CD14-positive monocyte (primary cell): ENCODE results near the gene ALOX5. TPM values are rescaled to one million over a fixed set of nuclear protein-coding genes. Genes with fewer than 3 reads are reported as not detected.

Source experiments
- DNase-seq, 3 donors: peaks; one replicate each; pipeline ENCODE4 v3.0.0-alpha.2; 2011 to 2022
- H2AFZ ChIP-seq: 2 replicates; pipeline ENCODE4 v1.6.0; 2012; ENCODE audit warnings: mild to moderate bottlenecking, low read depth, low read length, inconsistent platforms; ENCODE audit not compliant: insufficient read depth, poor library complexity, severe bottlenecking
- H3K27ac ChIP-seq, 2 donors: 1 replicate in 1 of 2; 2 replicates in 1 of 2; pipeline ENCODE4 v1.5.1; 2012 to 2013; ENCODE audit warnings: low read length in 2 of 2, control low read depth in 1 of 2, inconsistent platforms in 1 of 2, low read depth in 1 of 2, mild to moderate bottlenecking in 1 of 2
- H3K27me3 ChIP-seq, 2 donors: one replicate each; pipeline versions ENCODE4 v1.6.0 to v1.6.1; 2011 to 2013; ENCODE audit warnings: low read length in 2 of 2; ENCODE audit not compliant: control insufficient read depth in 2 of 2, insufficient read depth in 2 of 2
- H3K36me3 ChIP-seq, 2 donors: replicated peaks in 1 of 2; 1 replicate in 1 of 2; 2 replicates in 1 of 2; pipeline versions ENCODE4 v1.5.1 to v1.6.1; 2012 to 2013; ENCODE audit warnings: low read length in 2 of 2, control low read depth in 1 of 2, inconsistent platforms in 1 of 2, mild to moderate bottlenecking in 1 of 2; ENCODE audit not compliant: insufficient read depth in 2 of 2, control insufficient read depth in 1 of 2
- H3K4me1 ChIP-seq, 2 donors: 1 replicate in 1 of 2; 2 replicates in 1 of 2; pipeline versions ENCODE4 v1.5.1 to v1.6.1; 2012 to 2013; ENCODE audit warnings: low read length in 2 of 2, control low read depth in 1 of 2, inconsistent platforms in 1 of 2, mild to moderate bottlenecking in 1 of 2, moderate library complexity in 1 of 2; ENCODE audit not compliant: insufficient read depth in 2 of 2, control insufficient read depth in 1 of 2
- H3K4me2 ChIP-seq: replicated peaks from 2 replicates; pipeline ENCODE3; 2012; ENCODE audit warnings: low read length, moderate library complexity, mild to moderate bottlenecking; ENCODE audit not compliant: poor library complexity, severe bottlenecking; ENCODE audit errors: extremely low read depth
- H3K4me3 ChIP-seq, 3 experiments: fragments of 200-600 bp in 1 of 3; sonication (generic) in 1 of 3; replicated peaks in 1 of 3; 1 replicate in 2 of 3; 2 replicates in 1 of 3; pipeline ENCODE4 v1.5.1; 2011 to 2013; ENCODE audit warnings: low read length in 3 of 3, mild to moderate bottlenecking in 3 of 3, control low read depth in 2 of 3, low read depth in 2 of 3, inconsistent platforms in 1 of 3, moderate library complexity in 1 of 3
- H3K79me2 ChIP-seq: 2 replicates; pipeline ENCODE4 v1.6.0; 2012; ENCODE audit warnings: mild to moderate bottlenecking, control low read depth, inconsistent platforms, low read length, moderate library complexity; ENCODE audit not compliant: insufficient read depth
- H3K9ac ChIP-seq: 2 replicates; pipeline ENCODE4 v1.6.0; 2017; ENCODE audit warnings: low read length, mild to moderate bottlenecking; ENCODE audit not compliant: insufficient read depth, poor library complexity, severe bottlenecking
- H3K9me3 ChIP-seq, 2 donors: replicated peaks in 1 of 2; 1 replicate in 1 of 2; 2 replicates in 1 of 2; pipeline versions ENCODE4 v1.5.1 to v1.6.1; 2012 to 2013; ENCODE audit warnings: low read length in 2 of 2, control low read depth in 1 of 2; ENCODE audit not compliant: control insufficient read depth in 1 of 2, insufficient read depth in 1 of 2
- H4K20me1 ChIP-seq: 2 replicates; pipeline ENCODE4 v1.6.0; 2012; ENCODE audit warnings: mild to moderate bottlenecking, low read length, control low read depth, moderate library complexity; ENCODE audit not compliant: insufficient read depth
- H3K27ac Mint-ChIP-seq, 7 donors: one replicate each; pipeline ENCODE4 v1.8.0; 2020; ENCODE audit warnings: mild to moderate bottlenecking in 7 of 7, mixed read lengths in 7 of 7, moderate library complexity in 6 of 7, inconsistent platforms in 2 of 7
- H3K27me3 Mint-ChIP-seq, 3 donors: one replicate each; pipeline ENCODE4 v1.8.0; 2021 to 2022; ENCODE audit warnings: low read depth in 3 of 3, mild to moderate bottlenecking in 3 of 3, mixed read lengths in 3 of 3, moderate library complexity in 3 of 3, inconsistent platforms in 1 of 3
- H3K36me3 Mint-ChIP-seq, 2 donors: one replicate each; pipeline ENCODE4 v1.8.0; 2020; ENCODE audit warnings: mixed read lengths in 2 of 2, inconsistent platforms in 1 of 2, mild to moderate bottlenecking in 1 of 2
- H3K4me1 Mint-ChIP-seq: one replicate; pipeline ENCODE4 v1.8.0; 2020; ENCODE audit warnings: mild to moderate bottlenecking, mixed read lengths
- H3K4me3 Mint-ChIP-seq, 2 donors: one replicate each; pipeline ENCODE4 v1.8.0; 2020; ENCODE audit warnings: mild to moderate bottlenecking in 2 of 2, mixed read lengths in 2 of 2, moderate library complexity in 1 of 2
- H3K9me3 Mint-ChIP-seq, 7 donors: one replicate each; pipeline ENCODE4 v1.8.0; 2020 to 2022; ENCODE audit warnings: mixed read lengths in 7 of 7, mild to moderate bottlenecking in 6 of 7, moderate library complexity in 6 of 7, inconsistent platforms in 2 of 7
- WGBS: methylation state at CpG from one replicate; pipeline ENCODE4 v1.1.5; 2013; ENCODE audit warnings: missing lambda C conversion rate; ENCODE audit not compliant: insufficient coverage; 5-methylcytosine and 5-hydroxymethylcytosine counted together
- intact Hi-C, 2 donors: fragments of 100-400 bp; cut with micrococcal nuclease; formaldehyde crosslinking; loops; one replicate each; pipeline versions ENCODE4 v1.15.0 to v1.15.1; 2023
- polyA plus RNA-seq, 3 donors: library from polyadenylated mRNA; depleted of rRNA in 1 of 3; unstranded in 2 of 3; stranded (reverse) in 1 of 3; fragments of 300-500 nt in 2 of 3; fragments of >200 nt in 1 of 3; fragmentation: Illumina TruSeq in 2 of 3; gene quantifications; 1 replicate in 2 of 3; 2 replicates in 1 of 3; pipeline ENCODE4 v1.2.3, GENCODE V29; 2012 to 2021
- TF ChIP-seq, protein P1 (sequence below): fragments of 200-600 bp; IDR thresholded peaks from one replicate; pipeline ENCODE4 v1.8.0; 2022; ENCODE audit warnings: antibody characterized with exemption, mild to moderate bottlenecking

The ALOX5 gene
- polyA plus RNA-seq, 3 donors, result 223 to 918 (median 272) TPM

DNA sequence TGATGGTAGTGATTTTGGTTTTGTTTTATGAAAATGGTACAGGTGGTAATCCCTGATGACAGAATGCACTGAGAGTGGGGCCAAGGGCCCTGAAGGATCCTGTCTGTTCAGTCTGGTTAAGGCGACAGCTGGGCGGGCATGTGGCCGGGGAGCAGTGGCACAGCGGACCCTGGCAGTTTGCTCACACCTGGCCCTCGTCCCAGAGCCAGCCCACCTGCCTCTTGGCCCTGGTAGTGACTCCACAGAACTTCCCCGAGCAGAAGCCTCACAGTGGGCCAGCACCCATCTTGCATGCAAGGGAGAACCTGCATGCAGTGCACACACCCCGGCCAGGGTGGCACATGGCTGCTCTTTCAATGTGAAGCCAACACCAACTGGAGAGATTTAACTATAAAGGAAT is 82.8 kb downstream of the ALOX5 start:
- intact Hi-C loops, result loop anchor here in 1 of 2 donors (5.0 kb wide), 1 partner anchor 35 kb away; no protein-coding TSS in a partner anchor
- no peak overlapping the region for H3K27ac Mint-ChIP-seq
- H4K20me1 ChIP-seq, result no peaks in the 10 kb centered on the region
- no peak overlapping the region for H3K27ac ChIP-seq
- no peaks in the 10 kb centered on the region for H3K9me3 ChIP-seq
- peaks cover 0 to 2% (median 0%) of the 10 kb centered on the region in 3 donors for H3K27me3 Mint-ChIP-seq
- peaks cover 35 to 38% of the 10 kb centered on the region in 2 donors for H3K36me3 Mint-ChIP-seq
- no peak overlapping the region for H3K4me3 Mint-ChIP-seq
- H3K9ac ChIP-seq, result no peak overlapping the region
- H3K4me1 ChIP-seq, result peaks cover 25 to 28% of the 10 kb centered on the region in 2 donors
- H3K9me3 Mint-ChIP-seq, result peaks cover 0 to 1% (median 0%) of the 10 kb centered on the region in 7 donors
- TF ChIP-seq, protein P1, sequence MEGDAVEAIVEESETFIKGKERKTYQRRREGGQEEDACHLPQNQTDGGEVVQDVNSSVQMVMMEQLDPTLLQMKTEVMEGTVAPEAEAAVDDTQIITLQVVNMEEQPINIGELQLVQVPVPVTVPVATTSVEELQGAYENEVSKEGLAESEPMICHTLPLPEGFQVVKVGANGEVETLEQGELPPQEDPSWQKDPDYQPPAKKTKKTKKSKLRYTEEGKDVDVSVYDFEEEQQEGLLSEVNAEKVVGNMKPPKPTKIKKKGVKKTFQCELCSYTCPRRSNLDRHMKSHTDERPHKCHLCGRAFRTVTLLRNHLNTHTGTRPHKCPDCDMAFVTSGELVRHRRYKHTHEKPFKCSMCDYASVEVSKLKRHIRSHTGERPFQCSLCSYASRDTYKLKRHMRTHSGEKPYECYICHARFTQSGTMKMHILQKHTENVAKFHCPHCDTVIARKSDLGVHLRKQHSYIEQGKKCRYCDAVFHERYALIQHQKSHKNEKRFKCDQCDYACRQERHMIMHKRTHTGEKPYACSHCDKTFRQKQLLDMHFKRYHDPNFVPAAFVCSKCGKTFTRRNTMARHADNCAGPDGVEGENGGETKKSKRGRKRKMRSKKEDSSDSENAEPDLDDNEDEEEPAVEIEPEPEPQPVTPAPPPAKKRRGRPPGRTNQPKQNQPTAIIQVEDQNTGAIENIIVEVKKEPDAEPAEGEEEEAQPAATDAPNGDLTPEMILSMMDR, result no peak
- peaks cover 32% of the 10 kb centered on the region for H3K4me1 Mint-ChIP-seq
- peaks cover 11 to 29% of the 10 kb centered on the region in 2 donors for H3K36me3 ChIP-seq
- H3K79me2 ChIP-seq, result no peaks in the 10 kb centered on the region
- H3K4me3 ChIP-seq, result no peak overlapping the region
- H3K4me2 ChIP-seq, result no peak overlapping the region
- no peak overlapping the region for H2AFZ ChIP-seq
- no peak for DNase-seq
- no peaks in the 10 kb centered on the region for H3K27me3 ChIP-seq
- WGBS, result 93% methylated on average over 5 of the region's 7 CpGs

DNA sequence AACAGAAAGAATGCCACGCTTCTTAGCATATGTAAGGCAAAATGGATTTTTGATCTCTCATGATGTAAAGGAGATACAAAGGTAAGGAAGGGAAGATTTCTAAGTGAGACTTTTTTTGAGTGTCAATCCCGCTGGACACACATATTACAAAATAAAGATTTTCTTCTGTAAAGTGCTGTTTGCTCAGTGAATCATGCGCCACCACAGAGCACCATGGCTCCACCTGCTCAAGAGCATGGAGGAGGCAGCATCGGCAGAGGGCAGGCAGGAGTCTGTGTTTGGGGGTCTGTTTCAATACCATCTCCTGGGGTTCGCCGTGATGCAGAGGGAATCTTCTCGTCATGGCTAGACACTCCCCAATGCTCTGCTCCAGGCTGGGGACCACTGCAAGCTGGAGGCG is 83.5 kb downstream of the ALOX5 start:
- peak overlapping the region in 1 of 7 donors; percentile 43 for H3K27ac Mint-ChIP-seq
- Histone ChIP-seq H3K27ac (no peak overlapping the region), H3K36me3 (peaks cover 11 to 29% of the 10 kb centered on the region in 2 donors), H3K4me3 (no peak overlapping the region), H3K9me3 (no peaks in the 10 kb centered on the region), H3K79me2 (no peaks in the 10 kb centered on the region), H3K27me3 (no peaks in the 10 kb centered on the region), H4K20me1 (no peaks in the 10 kb centered on the region), H3K4me1 (peaks cover 31 to 35% of the 10 kb centered on the region in 2 donors), H2AFZ (no peak overlapping the region), H3K4me2 (no peak overlapping the region), H3K9ac (no peak overlapping the region)
- peaks cover 0 to 2% (median 0%) of the 10 kb centered on the region in 3 donors for H3K27me3 Mint-ChIP-seq
- 96% methylated on average over 5 of the region's 8 CpGs for WGBS
- H3K4me3 Mint-ChIP-seq, result no peak overlapping the region
- TF ChIP-seq, protein P1, result no peak
- H3K9me3 Mint-ChIP-seq, result peaks cover 0 to 1% (median 0%) of the 10 kb centered on the region in 7 donors
- intact Hi-C loops, result loop anchor here in 1 of 2 donors (5.0 kb wide), 1 partner anchor 35 kb away; no protein-coding TSS in a partner anchor
- peaks cover 35 to 38% of the 10 kb centered on the region in 2 donors for H3K36me3 Mint-ChIP-seq
- no peak for DNase-seq
- peaks cover 37% of the 10 kb centered on the region for H3K4me1 Mint-ChIP-seq
